Neural progenitor cell (in vitro differentiated cells): ENCODE results near the gene HBD.

Experiments
- CTCF ChIP-seq: fragments of 200-600 bp; sonication (generic); IDR thresholded peaks from 2 replicates; pipeline ENCODE4 v1.5.1; 2017; ENCODE audit warnings: antibody characterized with exemption, mild to moderate bottlenecking
- EZH2phosphoT487 ChIP-seq: fragments of 200-600 bp; sonication (generic); IDR thresholded peaks from 2 replicates; pipeline ENCODE4 v1.6.1; 2017; ENCODE audit warnings: antibody characterized with exemption

- TF ChIP-seq EZH2phosphoT487, result no peak
- TF ChIP-seq CTCF, result no peak
Measured at GRCh38 chr11:5203366-5203765, 30.9 kb downstream of the HBD start.
